Cardiac muscle cell (in vitro differentiated cells and primary cell): ENCODE results near the gene ARHGAP11B.
"Not testable (repeated sequence)": the region's sequence is repeated elsewhere in the genome, so short reads cannot be mapped to it uniquely, and the experiment has no call there.

Experiments
- DNase-seq, 2 donors: peaks; one replicate each; pipeline versions ENCODE4 v3.0.0 to v3.0.0-alpha.2; 2010 to 2017; ENCODE audit warnings: low read depth in 1 of 2, low spot score in 1 of 2
- H3K27ac ChIP-seq: fragments of 200-600 bp; sonication (generic); 2 replicates; pipeline ENCODE4 v1.5.1; 2016
- H3K27me3 ChIP-seq: fragments of 200-600 bp; sonication (generic); 2 replicates; pipeline ENCODE4 v1.6.0; 2016; ENCODE audit warnings: control low read depth
- H3K36me3 ChIP-seq: fragments of 200-600 bp; sonication (generic); 2 replicates; pipeline ENCODE4 v1.5.1; 2016; ENCODE audit warnings: control low read depth
- H3K4me1 ChIP-seq: fragments of 200-600 bp; sonication (generic); 2 replicates; pipeline ENCODE4 v1.8.1; 2017; ENCODE audit warnings: low read depth, mild to moderate bottlenecking, mixed run types
- H3K4me3 ChIP-seq: fragments of 200-600 bp; sonication (generic); 2 replicates; pipeline ENCODE4 v1.5.1; 2016; ENCODE audit warnings: mild to moderate bottlenecking
- H3K9me3 ChIP-seq: fragments of 200-600 bp; sonication (generic); 2 replicates; pipeline ENCODE4 v1.5.1; 2017; ENCODE audit warnings: low read depth, mild to moderate bottlenecking, control low read depth
- TF ChIP-seq, protein P1 (sequence below): IDR thresholded peaks from 2 replicates; pipeline ENCODE4 v1.5.1; 2012; ENCODE audit warnings: low read depth, mild to moderate bottlenecking, low read length

Gene ARHGAP11B

DNA sequence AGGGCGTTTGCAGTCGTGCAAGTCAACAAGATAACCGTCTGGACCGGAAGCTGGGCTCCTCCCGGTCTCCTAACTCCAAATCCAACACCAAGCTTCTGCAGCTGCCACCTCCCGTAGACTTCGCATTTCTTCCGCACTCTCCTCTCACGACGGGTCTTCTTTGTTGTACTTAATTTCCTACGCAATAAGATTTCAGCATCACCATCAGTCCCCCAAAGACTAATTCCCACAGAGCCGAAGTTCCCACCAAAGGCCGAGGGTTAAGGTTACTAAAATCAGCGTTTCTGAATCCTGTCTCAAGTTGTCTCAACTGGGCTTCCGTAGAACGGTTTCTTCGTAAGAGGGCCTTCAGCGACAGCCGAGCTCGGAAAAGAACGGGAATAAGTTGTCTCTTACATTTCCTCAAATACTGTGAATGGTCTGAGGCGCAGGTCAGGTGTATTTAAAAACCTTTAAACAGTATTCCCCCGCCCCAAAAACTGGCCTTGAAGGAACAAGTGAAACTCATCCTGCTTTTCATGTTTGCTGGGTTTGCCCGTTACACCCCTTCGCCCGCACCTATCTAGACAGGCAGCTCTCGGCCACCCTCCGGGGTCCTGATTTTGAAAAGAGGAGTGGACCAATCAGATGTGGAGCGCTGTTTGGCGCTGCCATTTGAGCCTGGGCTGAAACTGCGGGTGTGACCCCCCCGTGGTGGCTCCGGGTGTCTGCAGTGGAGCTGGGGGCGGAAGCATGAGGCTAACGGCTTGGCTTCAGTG lies at the start of gene ARHGAP11B:
Gene ARHGAP11B, plus strand, starts transcription at position 693 of the 758 bp plus-strand sequence.
- DNase-seq = peak; percentile 97 to 99
- Histone ChIP-seq H3K27ac (peak within 1 kb of the TSS; percentile 96), H3K4me3 (peak within 1 kb of the TSS; percentile 61)
- H3K9me3 ChIP-seq, H3K27me3 ChIP-seq, H3K4me1 ChIP-seq, H3K36me3 ChIP-seq: not testable (repeated sequence)

DNA sequence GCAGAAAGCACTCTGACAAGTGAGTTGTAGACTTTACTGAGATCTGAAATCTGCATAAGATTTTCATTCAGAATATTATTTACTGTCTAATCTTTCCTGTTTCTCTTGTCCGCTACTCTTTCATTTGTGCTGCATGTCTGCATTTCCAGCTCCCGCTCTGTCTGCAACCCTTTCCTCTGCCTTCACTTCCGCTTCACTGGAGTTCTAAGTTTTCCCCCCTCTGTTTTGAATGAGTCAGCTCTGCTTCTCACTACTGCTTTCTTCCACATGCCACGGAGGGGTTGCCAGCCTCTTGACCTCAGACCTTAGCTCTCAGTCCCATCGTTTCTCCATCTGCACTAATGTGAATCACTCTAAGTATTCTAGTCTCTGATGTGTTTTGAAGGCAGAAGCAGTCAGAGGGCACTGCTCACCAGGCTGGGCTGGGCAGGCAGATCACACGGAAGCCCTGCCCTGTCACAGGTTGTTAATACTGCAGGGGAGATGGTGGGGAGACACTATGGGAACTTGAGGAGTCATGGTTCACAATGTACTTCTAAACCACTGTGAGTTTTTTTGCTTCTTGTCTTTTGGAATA lies 46.4 kb upstream of the ARHGAP11B start:
- not testable (repeated sequence) for H3K4me1 ChIP-seq, H3K36me3 ChIP-seq, H3K9me3 ChIP-seq, DNase-seq, H3K27me3 ChIP-seq, H3K27ac ChIP-seq, H3K4me3 ChIP-seq

DNA sequence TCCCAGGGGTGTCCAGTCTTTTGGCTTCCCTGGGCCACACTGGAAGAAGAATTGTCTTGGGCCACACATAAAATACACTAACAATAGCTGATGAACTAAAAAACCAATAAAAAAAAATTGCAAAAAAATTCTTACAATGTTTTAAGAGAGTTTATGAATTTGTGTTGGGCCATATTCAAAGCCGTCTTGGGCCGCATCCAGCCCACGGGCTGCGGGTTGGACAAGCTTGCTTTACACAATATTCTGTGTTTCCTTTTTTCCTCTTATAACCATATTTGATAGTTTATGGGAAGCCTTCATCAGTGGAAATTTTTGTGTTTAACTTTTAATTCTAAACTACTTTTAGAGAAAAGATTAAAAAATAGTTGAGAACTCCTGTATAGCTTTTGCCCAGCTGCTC lies 45.2 kb upstream of the ARHGAP11B start:
- H3K9me3 ChIP-seq, H3K4me1 ChIP-seq, H3K36me3 ChIP-seq, H3K27ac ChIP-seq, DNase-seq, H3K27me3 ChIP-seq, H3K4me3 ChIP-seq: not testable (repeated sequence)

DNA sequence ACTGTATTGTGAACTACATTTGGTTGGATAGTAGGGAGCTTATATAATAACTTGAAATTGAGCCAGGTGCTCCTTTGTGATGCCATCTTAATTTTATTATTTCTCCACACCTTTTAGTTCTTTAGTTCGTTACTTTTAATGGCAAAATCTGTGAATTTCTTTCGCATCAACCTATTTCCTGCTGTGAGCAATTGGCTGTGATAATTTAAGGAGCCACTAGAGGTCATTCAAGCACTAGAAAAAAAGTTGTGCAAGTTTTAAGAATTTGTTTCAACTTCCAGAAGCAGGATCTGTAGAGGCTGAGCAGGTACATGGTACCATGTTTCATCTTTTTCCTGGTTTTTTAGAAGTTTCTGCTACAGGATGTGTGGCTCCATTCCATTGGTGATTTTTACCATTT lies 27.0 kb upstream of the ARHGAP11B start:
- not testable (repeated sequence) for DNase-seq, H3K27ac ChIP-seq, H3K4me3 ChIP-seq, H3K4me1 ChIP-seq, H3K9me3 ChIP-seq, H3K36me3 ChIP-seq, H3K27me3 ChIP-seq

DNA sequence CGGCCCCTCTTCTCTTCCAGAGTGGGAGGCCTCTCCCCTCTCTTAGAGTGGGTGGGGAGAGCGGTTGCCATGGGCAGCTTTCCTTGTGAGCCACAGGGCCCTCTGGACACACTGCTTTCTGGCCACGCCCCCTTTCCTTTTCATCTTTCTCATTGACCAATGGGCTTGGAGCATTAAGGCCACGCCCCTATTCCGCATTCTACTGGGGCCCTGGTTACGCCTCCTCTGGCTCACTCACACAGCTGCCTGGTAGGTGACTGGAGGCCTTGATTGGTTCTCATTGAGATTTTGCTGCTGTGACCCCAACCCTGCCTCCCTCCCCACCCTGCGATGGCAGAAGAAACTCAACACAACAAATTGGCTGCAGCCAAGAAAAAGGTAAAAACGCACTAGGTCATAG lies 22.1 kb upstream of the ARHGAP11B start, which contains the start of gene GOLGA8H:
Gene GOLGA8H, plus strand, starts transcription at position 233 of the 400 bp plus-strand sequence. Its CDS starts 98 bp downstream, at position 331.
- H3K27me3 ChIP-seq, H3K36me3 ChIP-seq, H3K4me1 ChIP-seq, DNase-seq, H3K27ac ChIP-seq, H3K9me3 ChIP-seq, H3K4me3 ChIP-seq: not testable (repeated sequence)

DNA sequence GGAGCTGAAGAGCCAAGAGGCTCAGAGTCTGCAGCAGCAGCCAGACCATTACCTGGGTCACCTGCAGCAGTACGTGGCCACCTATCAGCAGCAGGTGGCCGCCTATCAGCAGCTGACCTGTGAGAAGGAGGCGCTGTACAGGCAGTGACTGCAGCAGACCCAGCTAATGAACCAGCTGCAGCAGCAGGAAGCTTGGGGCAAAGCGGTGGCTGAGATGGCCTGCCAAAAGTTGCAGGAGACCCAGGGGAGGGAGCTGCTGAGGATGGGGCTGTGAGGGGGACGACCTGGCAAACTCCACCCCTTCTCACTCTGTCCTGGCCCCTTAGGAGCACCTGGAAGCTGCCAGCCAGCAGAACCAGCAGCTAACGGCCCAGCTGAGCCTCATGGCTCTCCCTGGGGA lies 13.7 kb upstream of the ARHGAP11B start:
- DNase-seq, H3K4me3 ChIP-seq, H3K9me3 ChIP-seq, H3K36me3 ChIP-seq, H3K27ac ChIP-seq, H3K4me1 ChIP-seq, H3K27me3 ChIP-seq: not testable (repeated sequence)

DNA sequence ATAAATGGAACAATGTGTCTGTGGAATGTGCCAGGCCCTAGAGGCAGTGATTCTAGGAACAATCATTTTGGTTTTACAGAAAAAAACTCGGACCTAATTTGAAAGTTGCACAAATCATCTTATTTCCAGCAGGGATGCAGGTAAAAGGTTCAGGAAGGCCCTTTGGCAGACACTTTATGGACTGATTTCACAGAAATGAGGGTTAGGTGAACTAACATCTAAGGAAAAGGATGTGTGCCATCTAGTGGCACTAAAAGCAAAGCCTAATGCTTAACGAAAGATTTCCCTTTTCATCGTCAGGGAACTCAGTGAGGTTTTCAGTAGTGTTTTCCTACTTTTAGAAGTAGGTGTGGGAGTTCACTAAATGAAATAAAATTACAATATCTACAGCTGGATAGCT lies 4.6 kb upstream of the ARHGAP11B start:
- H3K27ac ChIP-seq, H3K36me3 ChIP-seq, H3K9me3 ChIP-seq, H3K4me3 ChIP-seq, H3K27me3 ChIP-seq, H3K4me1 ChIP-seq: not testable (repeated sequence)
- DNase-seq = peak in 1 of 2 donors; percentile 36

DNA sequence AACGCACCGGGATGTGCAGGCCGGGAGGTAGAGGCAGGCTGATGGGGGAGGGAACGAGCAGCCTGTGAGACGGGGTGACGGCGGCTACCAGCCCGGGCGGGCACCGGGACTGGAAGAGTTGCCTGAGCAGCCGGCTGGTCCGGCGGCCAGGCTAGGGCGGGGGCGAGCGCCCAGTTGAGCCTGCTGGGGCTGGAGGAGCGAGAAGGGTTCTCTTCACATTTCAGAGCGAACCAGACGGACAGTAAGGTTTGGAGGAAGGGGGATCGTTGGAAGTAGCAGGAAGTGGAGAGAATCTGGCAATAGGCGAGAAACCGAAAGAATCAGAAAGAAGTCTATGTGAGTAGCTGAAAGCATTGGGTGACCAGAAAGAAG lies 252 bp downstream of the ARHGAP11B start:
- not testable (repeated sequence) for H3K27me3 ChIP-seq, H3K36me3 ChIP-seq, H3K9me3 ChIP-seq, H3K4me1 ChIP-seq
- Histone ChIP-seq H3K4me3 (peak overlapping the region; percentile 61), H3K27ac (peak overlapping the region; percentile 96)
- DNase-seq = peak; percentile 2 to 25

DNA sequence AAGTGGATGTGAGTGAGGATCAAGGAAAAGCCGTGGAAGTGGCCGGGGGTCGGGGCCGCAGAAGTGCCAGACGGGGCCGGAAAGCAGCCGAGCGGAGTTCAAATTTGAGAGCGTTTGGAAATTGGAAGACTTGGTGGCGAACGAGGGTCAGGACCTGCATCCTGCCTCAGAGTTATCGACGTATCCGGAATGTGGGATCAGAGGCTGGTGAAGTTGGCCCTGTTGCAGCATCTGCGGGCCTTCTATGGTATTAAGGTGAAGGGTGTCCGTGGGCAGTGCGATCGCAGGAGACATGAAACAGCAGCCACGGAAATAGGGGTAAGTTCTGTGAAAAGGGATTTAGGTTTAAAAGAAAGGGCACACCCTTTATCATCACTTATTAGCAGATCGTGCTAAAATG lies 704 bp downstream of the ARHGAP11B start:
- not testable (repeated sequence) for H3K9me3 ChIP-seq, H3K36me3 ChIP-seq, H3K4me1 ChIP-seq, H3K27me3 ChIP-seq
- peak overlapping the region; percentile 61 for H3K4me3 ChIP-seq
- H3K27ac ChIP-seq = peak overlapping the region; percentile 96
- peak in 1 of 2 donors; percentile 11 for DNase-seq

DNA sequence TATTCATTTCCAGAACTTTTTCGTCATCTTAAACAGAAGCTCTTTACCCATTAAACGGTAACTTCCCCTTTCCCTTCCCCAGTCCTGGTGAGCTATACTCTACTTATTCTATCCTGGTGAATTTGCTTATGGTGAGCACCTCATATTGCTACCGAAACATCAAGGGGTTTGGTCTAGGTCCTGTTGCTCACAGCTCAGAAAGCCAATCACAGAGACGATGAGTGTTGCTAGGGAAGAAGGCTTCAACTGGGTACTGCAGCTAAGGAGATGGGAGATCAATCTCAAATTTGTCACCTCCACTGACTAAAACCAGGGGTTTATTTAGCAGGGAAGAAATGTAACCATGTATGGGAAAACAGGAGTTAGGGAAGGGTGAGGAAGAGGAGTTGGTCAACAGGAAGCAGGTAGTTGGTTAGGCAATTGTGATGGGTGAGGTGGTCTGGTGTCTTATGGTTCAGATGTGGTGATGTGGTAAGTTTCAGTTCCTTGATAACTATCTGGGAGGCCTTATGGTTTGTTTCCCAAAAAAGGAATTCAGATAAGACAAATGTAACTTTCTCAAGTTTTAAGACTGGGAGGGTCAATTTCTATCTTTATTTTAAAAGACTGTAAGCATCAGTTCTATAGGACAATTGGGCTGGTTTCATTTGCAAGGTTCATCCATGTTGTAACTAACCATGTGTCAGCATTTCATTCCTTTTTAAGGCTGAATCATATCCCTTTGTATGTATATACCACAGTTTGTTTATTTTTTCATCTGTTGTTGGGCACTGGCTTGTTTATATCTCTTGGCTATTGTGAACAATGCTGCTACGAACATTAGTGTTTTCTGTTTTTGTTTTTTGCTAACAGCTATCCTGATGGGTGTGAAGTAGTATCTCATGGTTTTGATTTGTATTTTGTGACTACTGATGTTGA lies 24.3 kb downstream of the ARHGAP11B start:
- no peaks in the 10 kb centered on the region for H3K36me3 ChIP-seq
- no peaks in the 10 kb centered on the region for H3K27me3 ChIP-seq

More for the DNA sequence above, 24.3 kb downstream of the ARHGAP11B start:
- DNase-seq = no peak
- no peaks in the 10 kb centered on the region for H3K9me3 ChIP-seq
- H3K4me3 ChIP-seq = no peak overlapping the region
- TF ChIP-seq, protein P1, sequence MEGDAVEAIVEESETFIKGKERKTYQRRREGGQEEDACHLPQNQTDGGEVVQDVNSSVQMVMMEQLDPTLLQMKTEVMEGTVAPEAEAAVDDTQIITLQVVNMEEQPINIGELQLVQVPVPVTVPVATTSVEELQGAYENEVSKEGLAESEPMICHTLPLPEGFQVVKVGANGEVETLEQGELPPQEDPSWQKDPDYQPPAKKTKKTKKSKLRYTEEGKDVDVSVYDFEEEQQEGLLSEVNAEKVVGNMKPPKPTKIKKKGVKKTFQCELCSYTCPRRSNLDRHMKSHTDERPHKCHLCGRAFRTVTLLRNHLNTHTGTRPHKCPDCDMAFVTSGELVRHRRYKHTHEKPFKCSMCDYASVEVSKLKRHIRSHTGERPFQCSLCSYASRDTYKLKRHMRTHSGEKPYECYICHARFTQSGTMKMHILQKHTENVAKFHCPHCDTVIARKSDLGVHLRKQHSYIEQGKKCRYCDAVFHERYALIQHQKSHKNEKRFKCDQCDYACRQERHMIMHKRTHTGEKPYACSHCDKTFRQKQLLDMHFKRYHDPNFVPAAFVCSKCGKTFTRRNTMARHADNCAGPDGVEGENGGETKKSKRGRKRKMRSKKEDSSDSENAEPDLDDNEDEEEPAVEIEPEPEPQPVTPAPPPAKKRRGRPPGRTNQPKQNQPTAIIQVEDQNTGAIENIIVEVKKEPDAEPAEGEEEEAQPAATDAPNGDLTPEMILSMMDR = no peak
- H3K27ac ChIP-seq = no peak overlapping the region
- peaks cover 4% of the 10 kb centered on the region for H3K4me1 ChIP-seq
